Activated CD8-positive, alpha-beta memory T cell treated with anti-CD3 and anti-CD28 coated beads, Interleukin-2, amount 50 U/mL, for 48 hours (primary cell): ENCODE data around the gene SASH3.
A peak's percentile ranks its signal among the peaks of the same experiment; 100 is the strongest.

Experiments
- DNase-seq: peaks from one replicate; pipeline ENCODE4 v3.0.0-alpha.2; 2020

The SASH3 gene

DNA sequence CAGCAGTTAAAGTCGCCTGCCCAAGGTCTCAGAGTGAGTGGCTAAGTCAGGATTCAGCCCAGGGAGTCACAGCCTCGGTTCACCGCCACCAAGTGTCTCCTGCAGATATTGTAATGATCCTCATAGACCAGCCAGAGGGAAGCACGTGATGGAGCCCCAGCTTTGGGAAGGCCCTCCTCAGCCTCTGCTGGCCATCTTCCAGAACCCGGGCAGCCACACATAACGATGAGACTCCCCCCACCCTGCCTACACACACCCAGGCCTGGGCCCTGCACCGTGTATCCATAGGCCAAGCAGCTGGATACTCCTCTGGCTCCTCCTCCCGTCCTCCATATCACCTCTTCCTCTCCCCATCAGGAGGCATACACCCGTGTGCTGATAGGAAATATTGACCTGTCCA lies 19.6 kb upstream of the SASH3 start:
- DNase-seq = no peak

- no peak for DNase-seq
Measured at GRCh38 chrX:129760981-129761380, 18.8 kb upstream of the SASH3 start.

DNA sequence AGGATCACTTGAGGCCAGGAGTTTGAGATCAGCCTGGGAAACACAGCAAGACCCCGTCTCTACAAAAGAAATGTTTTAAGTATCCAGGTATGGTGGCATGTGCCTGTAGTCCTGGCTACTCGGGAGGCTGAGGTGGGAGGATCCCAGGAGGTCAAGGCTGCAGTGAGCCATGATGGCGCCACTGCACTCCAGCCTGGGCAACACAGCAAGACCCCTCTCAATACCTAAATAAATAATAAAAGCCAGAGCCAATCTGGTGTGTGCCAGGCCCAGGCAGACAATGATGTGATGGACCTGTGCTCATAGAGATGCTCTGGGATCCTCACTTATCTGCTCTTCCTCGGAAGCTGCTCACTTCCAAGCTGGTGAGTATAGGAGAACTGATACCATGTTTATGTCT lies 18.2 kb upstream of the SASH3 start:
- no peak for DNase-seq

GRCh38 chrX:129762448-129762847 lies 17.3 kb upstream of the SASH3 start:
- no peak for DNase-seq

GRCh38 chrX:129763666-129764065 lies 16.1 kb upstream of the SASH3 start:
- no peak for DNase-seq

- DNase-seq = no peak
Measured at GRCh38 chrX:129768186-129768585, 11.6 kb upstream of the SASH3 start.

DNA sequence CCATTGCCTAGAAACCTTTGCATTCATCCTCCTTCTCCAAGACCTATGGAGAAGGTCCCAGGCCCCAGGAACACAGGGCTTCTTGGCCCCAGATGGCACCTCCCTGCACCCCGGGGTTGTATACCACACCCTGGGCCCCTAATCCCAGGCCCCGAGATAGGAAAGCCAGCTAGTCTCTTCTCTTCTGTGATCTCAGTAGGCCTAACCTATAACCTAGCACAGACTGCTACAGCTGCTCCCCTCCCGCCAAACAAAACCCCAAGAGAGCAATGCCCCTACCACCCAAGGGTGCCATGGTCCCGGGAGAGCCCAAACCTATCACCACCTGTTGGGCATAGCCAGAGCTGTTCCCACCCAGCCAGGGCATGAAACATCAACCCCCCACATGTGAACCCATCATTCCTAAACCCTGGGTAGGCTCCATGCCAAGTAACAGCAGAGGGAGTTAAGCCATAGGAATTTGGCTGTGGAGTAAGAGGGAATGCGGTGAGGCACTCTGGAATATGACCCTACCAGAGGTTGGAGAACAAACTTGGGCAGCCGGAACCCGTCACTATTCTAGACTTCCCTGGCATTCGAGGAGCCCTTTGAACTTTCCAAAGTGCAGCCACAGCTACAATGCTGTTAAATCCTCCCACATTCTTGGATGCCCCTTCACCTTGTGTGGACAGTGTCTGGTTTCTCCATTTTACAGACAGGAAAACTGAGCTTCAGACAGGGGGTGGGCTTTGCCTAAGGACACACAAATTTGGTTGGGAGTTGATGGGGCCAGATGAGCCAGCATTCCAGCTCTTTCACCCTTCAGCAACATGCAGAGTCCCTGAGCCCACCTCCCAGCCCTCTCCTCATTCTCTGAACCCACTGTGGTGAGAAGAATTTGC lies 10.9 kb upstream of the SASH3 start:
- DNase-seq = no peak

GRCh38 chrX:129769467-129770154 lies 10.1 kb upstream of the SASH3 start:
- DNase-seq = no peak

DNA sequence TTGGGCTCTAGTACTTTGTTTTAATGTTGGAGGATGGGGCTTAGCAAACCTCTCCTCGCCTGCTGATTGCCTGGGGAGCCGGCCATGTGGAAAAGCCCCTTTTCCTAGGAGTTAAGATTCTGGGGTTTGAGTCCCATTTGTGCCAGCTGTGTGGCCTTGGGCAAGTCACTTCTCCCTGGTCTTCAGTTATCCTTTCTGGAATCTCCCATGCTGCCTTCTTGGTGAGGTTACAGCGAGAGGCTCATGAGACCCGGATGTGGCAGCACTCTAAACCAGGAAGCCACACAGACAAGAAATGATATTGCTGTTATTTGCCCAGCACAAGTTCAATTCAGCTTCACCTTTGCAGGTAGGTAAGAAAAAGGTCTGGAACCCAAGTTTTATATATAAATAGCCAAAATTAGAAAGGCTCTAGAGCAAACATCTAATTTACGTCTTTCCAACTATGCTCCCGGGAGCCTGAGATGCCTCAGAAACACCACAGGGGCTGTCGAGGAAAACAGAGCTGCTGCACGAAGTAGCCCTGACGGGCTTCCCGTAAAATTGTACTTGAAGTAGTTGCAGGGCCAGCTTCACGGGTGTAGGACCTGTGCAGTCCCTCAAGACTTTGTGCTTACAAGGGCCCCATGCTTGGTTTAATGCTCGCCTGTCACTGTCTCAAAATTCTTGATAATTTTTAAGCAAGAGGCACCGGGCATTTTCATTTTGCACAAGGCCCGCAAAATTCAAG lies 8.3 kb upstream of the SASH3 start:
- no peak for DNase-seq

GRCh38 chrX:129772796-129773431 lies 6.8 kb upstream of the SASH3 start:
- DNase-seq = no peak

DNA sequence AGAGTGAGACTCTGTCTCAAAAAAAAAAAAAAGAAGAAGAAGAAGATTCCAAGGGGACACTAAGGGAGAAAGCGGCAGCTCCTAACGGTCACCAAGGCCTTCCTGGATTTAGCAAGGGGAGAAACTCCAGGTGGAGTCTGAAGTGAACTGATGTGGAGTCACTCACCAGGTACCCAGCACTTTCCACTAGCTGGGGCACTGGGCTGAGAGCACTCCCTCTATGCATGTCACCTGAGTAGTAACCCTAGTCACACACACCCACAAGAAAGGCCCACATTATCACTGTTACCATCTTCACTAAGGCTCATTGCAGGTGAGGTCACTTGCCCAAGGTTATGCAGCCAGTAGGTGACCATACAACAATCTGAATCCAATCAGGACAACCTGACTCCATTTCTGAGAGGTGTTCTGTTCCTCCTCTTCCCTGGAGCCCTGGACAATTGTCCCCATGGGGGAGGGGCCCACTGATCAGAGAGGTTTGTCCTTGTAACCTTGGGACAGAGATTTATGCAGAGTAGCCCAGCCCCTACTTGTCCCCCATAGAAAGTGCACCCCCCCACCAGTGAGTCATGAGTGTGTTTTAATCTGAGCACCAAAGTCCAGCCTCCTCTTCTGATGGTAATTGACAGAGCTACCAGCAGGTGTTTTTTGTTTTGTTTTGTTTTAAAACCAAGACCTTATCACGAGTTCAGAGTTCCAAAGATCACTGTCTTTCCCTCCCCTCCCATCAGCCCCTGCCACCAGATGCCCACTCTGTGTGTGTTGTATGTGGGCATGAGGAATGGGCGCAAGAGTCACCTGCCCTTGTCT lies 5.9 kb upstream of the SASH3 start:
- no peak for DNase-seq

- peak; percentile 78 for DNase-seq
Measured at GRCh38 chrX:129777218-129778030, 2.3 kb upstream of the SASH3 start.

- no peak for DNase-seq
Measured at GRCh38 chrX:129779086-129779672, 570 bp upstream of the SASH3 start.

DNA sequence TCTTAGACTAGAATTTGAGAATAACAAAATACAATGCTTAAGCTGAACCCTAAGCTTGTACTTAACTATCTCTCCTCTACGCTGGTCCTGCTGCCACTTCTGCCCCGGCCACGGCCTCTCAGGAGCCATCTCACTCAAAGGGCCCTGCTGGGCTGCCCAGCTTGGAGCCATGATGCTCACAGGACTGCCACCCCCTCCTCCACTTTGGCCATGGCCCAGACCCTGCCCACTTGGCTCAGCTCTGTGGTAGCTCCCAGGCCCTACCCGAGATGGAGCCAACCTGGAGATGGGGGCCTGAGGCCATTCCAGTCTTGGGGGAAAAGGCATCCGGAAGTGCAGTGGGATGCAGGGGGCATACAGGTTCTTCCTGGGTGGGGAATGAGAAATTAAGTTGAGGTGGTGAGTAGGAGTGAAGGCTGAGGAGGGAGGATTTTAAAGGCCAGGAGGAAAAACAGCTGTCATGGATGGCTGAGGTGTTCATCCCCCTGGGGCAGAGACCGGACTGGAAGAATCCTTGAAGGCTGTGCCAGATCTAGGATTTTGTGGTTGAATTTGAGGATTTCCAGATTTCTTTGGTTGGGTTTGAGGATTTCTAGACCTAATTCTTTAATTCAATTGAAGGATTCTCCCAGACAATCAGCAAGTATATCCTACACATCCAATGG lies 824 bp downstream of the SASH3 start:
- DNase-seq = no peak

DNA sequence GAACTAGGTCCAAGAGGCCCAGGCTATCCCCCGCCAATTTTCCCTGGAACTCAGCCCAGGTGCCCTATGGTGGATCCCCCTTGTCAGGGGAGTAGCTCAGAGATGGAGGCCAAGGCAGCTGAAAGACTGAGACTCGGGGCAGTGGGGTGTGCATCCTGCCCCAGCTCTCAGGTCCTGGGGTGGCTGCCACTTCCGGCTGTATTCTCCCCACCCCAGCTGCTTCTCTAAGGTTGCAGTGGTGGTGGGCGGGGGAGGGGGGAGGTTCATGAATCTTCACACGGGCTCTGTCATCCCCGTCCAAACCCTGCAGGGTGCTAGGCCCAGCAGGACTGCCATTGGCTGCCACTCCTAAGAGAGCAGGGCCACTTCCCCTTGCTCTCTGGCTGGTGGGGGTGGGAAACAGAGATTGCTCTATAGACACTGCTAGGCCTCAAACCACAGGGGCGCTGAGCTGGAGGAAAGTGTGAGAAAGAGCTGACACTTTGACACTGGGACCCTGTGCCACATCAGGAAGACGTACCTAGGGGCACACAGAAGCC lies 1.5 kb downstream of the SASH3 start:
- DNase-seq = peak; percentile 83

DNA sequence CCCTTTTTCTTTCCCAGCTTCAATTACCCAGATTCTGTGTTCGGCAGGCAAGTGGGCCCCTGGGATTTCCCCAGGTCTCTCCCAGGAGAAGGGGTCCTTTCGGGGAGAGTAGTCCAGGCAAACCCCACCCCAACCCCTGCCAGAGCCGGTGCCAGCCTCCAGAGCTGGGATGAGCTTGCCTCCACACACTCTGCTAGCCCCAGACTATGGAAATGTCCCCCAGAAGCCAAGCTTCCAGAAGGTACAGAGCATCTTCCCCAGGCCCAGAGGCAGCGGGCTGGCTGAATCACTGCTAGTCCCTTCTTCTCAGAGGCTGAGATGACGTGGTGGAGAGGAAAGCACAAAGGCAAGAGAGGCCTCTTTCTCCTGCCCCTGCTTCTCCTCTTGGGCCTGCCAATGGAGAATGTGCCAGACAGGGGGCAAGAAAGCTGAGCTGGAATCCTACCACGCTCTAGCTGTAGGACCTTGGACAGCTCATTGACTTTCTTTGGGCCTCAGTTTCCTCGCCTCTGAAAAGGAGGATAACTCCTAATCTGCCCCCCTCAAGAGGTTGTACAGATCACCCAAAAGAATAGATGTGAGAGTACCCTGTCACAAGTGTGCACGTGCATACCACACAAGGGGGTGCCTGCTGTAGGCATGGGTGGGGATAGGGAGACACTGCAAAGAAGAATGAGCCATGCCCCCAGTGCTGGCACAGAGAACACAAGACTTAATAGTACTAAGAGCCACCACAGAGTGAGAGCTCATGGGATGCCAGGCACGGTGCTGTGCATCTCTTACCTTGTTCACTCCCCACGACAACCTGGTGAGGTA lies 2.1 kb downstream of the SASH3 start:
- no peak for DNase-seq

DNA sequence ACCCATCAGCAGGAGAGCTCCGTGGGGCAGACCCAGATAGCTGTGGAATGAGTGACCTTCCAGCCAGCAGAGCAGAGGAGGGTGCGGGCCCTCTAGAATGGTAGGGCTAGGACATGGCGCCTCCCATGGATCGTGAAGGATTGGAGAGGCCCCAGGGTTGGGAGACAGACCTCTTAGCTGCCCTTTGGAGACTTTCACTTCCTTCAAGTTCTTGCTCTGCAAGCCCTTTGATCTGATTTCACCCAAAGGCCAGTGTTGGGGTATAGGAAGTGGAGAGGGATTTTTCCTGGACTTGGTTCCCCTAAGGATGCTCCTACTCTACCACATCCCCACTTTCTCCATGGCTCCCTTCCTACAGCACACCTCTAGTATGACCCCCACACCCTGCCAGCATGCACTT lies 3.0 kb downstream of the SASH3 start:
- no peak for DNase-seq

- no peak for DNase-seq
Measured at GRCh38 chrX:129783291-129783713, 3.6 kb downstream of the SASH3 start.

DNA sequence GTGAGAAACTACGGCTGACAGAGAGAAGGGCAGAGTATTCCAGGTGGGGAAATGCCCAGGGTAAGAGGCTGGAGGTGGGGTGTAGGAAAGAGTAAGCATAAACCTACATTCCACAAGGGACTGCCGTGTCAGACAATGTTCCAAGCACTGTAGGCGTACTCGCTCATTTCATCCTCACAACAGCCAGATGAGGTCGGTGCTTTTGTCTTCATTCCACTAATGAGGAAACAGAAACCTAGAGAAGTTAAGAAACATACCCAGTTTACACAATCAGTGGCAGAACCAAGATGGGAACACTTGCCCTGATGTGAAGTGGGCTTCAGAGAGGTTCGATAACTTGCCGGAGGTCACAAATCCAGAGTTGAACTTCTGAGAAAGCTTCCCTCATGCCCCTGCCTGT lies 4.6 kb downstream of the SASH3 start:
- DNase-seq = no peak
